HG03558 (cell line): ENCODE data around the gene TNS3.
A peak's percentile ranks its signal among the peaks of the same experiment; 100 is the strongest.
"Not testable (repeated sequence)": the region's sequence is repeated elsewhere in the genome, so short reads cannot be mapped to it uniquely, and the experiment has no call there.

Source experiments
- ATAC-seq: cut with Tn5 transposase; IDR thresholded peaks from one replicate; pipeline ENCODE4 v1.9.1; 2021; ENCODE audit warnings: moderate number of reproducible peaks; ENCODE audit not compliant: unreplicated experiment; ENCODE audit errors: extremely low read depth

TNS3 gene

GRCh38 chr7:47478017-47478344 is 103.9 kb downstream of the TNS3 start:
- no peak for ATAC-seq

GRCh38 chr7:47477191-47478016 is 104.5 kb downstream of the TNS3 start:
- no peak for ATAC-seq

- no peak for ATAC-seq
These were observed 106.1 kb downstream of the TNS3 start for GRCh38 chr7:47475880-47476227.

GRCh38 chr7:47474937-47475879 is 106.7 kb downstream of the TNS3 start:
- peak; percentile 95 for ATAC-seq

- no peak for ATAC-seq
These were observed 107.5 kb downstream of the TNS3 start for GRCh38 chr7:47474211-47474936.

- no peak for ATAC-seq
These were observed 108.3 kb downstream of the TNS3 start for GRCh38 chr7:47473499-47474210.

GRCh38 chr7:47472444-47473157 is 109.3 kb downstream of the TNS3 start:
- ATAC-seq, result no peak

GRCh38 chr7:47471831-47472230 is 110.1 kb downstream of the TNS3 start:
- no peak for ATAC-seq

GRCh38 chr7:47471358-47471703 is 110.6 kb downstream of the TNS3 start:
- no peak for ATAC-seq

GRCh38 chr7:47470567-47471357 is 111.1 kb downstream of the TNS3 start:
- no peak for ATAC-seq

GRCh38 chr7:47469846-47470245 is 112.1 kb downstream of the TNS3 start:
- not testable (repeated sequence) for ATAC-seq

- no peak for ATAC-seq
These were observed 115.1 kb downstream of the TNS3 start for GRCh38 chr7:47466832-47467231.

GRCh38 chr7:47465191-47465590 is 116.7 kb downstream of the TNS3 start:
- ATAC-seq, result no peak

- no peak for ATAC-seq
These were observed 117.6 kb downstream of the TNS3 start for GRCh38 chr7:47464266-47464665.

- ATAC-seq, result no peak
These were observed 120.2 kb downstream of the TNS3 start for GRCh38 chr7:47461746-47462145.

GRCh38 chr7:47461161-47461560 is 120.8 kb downstream of the TNS3 start:
- no peak for ATAC-seq

GRCh38 chr7:47460251-47460989 is 121.5 kb downstream of the TNS3 start:
- no peak for ATAC-seq

- ATAC-seq, result no peak
These were observed 123.4 kb downstream of the TNS3 start for GRCh38 chr7:47458486-47458885.
